DLD1 (cell line): Measurements from ENCODE around the gene SHF.
"Not testable (repeated sequence)": the region's sequence is repeated elsewhere in the genome, so short reads cannot be mapped to it uniquely, and the experiment has no call there.

Source experiments
- in situ Hi-C: cut with HindIII; loops from 2 replicates; pipeline ENCODE4 v1.10.0; 2017; ENCODE audit warnings: low sequenced_read_pairs

SHF gene

GRCh38 chr15:45187894-45188830 is at the start of gene SHF:
Gene SHF, minus strand, starts transcription at chr15:45187966. Its CDS starts 15 bp downstream, at chr15:45187951.
- in situ Hi-C loops: no loop called here

GRCh38 chr15:45236806-45237205 is 49.0 kb upstream of the SHF start:
- in situ Hi-C loops: not testable (repeated sequence)

DNA sequence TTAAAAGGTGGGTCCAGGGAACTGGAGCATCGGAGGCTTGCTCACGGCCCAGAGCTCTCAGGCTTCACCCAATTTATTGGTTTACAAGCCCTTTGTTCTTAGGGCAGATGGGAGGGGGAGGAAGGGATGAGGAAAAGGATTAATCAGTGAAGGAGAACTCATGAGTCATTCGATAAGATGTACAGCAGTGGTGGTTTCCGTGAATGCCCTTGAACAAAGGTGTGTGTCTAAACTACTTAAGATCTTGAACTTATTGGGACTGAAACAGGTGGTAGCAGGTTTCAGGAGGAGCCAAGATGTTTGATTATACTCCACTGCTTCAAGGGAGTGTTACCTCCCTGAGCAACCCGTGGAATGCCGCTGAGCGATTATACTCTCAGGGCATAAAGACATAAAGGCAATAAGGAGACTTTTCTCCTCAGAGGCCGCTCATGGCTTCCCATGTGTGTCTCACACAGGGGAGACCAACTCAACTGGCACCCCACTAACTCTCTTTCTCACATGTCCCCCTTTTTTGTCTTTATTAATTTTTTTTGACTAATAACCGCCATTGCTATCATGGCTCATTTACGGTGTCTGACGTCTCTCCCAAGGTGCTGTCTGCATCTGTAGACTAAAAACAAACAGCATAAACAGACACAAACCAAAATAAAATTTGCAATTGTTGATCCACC is 46.9 kb upstream of the SHF start:
- in situ Hi-C loops: no loop called here

GRCh38 chr15:45231864-45232562 is 44.2 kb upstream of the SHF start:
- in situ Hi-C loops: no loop called here

- in situ Hi-C loops: no loop called here
Observed at GRCh38 chr15:45231132-45231531, 43.4 kb upstream of the SHF start.

DNA sequence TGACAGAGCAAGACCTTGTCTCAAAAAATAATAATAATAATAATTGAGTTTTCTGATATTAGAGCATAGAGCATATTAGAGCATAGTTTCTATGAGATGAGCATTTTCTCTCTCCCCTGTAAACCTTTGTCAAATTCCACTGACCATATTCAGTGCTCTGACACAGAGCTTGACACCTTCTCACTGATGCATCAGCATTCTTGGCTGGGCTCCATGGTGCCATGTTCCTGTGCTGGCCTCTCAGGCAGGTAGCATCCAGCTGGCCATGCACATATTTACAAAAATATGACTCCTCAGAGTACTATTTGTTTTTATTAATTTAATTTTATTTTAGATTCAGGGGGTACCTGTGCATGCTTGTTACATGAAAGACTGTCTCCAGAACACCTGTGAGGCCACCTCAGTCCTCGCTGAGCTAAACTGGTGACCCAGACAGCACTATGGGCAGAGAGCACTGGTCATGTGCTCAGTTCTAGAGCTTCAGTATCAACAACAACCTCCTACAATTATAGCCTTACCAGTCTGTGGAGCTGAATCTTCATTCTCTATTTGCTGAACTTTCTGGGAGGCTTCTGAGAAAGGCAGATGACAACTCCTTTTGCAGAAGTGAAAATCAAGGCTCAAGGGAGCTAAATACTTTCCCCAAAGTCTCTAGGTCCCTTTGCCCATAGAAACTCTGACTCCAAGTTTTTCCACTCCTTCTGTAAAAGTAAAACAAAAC is 42.6 kb upstream of the SHF start:
- in situ Hi-C loops: no loop called here

DNA sequence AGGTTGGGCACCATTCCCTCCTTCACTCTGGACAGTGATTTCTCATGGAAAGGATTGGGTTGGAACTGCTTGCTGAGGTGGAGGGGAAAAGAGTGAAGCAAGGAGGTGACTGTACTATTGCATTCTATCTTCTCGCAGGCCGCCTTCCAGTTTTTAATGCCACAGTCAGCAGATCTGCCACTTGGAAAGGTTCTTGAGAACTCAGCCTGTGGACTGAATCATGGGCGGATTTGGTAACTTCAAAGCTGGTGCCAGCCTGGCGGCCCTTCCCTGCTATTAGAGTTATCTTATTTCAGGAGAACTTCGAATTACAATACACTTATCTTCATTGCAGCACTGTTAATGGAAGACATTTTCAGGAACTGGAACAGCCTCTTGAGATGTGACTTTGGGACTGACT is 41.2 kb upstream of the SHF start:
- in situ Hi-C loops: no loop called here

DNA sequence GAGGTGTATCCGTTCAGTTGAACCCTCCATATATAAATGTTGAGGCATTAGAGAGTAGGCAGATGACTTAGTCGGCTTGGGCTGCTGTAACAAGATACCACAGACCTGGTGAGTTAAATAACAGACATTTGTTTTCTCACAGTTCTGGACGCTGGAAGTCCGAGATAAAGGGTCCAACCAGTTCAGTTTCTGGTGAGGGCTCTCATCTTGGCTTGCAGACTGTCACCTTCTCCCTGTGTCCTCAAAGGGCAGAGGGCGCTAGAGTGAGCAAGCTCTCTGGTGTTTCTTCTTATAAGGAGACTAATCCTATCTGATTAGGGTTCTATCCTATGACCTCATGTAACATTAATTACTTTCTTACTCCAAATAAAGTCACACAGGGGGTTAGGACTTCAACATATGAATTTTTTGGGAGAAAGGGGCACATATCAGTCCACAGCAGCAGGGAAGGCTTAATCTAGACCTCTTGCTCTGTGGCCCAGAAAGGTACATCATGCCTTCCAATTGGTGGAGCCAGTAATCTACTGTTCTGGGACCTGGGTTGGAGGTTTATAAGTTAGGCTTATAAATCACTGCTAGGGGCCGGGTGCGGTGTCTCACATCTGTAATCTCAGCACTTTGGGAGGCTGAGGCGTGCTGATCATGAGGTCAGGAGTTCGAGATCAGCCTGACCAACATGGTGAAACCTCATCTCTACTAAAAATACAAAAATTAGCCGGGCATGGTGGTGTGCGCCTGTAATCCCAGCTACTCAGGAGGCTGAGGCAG is 37.9 kb upstream of the SHF start:
- in situ Hi-C loops: no loop called here

DNA sequence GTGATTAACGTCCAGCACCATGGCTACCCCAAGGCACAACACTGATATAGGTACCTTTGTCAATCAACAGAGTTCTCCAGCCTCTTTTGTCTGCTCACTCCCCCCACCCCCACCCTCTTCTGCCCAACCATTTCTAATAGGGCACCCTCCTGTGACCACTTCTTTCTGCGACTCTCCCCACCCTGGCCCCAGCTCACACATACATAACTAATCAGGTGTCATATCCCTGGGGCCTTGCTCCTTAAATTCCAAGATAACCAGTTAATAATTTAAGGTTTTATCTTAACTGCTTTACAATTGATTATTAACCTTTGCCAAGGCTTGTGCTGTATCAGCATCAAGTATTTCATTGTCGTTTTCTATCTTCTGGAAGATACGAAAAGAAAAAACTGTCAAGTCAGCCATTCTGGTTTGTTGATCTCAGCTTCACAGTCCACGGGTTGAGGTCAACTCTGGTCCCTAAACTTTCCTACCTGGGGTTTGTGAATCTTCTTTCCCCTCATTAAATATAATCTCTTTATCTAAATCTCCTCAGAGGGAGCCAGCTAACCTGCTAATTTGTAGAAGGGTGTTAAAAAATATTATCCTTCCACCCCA is 37.0 kb upstream of the SHF start:
- in situ Hi-C loops: no loop called here

DNA sequence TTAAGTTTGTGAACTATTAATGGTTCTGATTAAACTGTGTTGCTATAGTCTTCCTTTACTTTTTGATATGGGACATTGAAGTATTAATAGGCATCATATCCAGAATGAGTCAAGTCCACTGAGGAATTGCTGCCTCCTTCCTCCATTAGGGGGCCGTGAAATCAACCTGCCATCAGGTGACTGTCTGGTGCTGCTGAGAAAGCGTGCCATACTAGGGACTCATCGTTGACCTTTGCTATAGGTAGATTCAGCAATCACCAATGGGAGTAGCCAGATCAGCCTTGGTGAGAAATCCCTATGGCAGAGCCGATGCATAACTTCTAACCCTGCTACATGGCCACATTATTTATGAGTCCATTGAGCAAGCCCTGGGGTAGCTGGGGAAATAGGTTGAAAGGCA is 34.2 kb upstream of the SHF start:
- in situ Hi-C loops: no loop called here

DNA sequence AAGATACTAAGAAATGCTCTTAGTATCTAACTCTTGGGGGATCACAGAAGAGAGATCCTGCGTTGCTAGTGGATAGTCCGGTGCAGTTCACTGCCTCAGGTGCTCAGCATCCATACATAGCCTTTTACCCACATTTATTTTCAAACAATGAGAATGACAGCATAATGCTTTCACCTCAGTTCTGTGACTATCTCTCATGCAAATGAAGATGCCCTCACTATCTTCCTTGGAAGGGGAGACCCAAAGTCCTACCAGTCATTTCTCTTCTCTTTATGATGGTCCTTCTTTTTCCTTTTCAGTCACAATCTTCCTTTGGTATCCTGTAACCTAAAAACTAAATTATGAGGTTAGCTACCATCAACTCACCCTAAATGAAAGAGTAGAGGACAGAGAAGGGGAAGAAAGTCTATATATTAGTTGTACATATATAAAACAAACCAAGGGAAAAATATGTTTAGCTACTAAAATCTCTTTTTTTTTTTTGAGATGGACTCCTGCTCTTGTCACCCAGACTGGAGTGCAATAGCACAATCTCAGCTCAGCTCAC is 33.4 kb upstream of the SHF start:
- in situ Hi-C loops: no loop called here

DNA sequence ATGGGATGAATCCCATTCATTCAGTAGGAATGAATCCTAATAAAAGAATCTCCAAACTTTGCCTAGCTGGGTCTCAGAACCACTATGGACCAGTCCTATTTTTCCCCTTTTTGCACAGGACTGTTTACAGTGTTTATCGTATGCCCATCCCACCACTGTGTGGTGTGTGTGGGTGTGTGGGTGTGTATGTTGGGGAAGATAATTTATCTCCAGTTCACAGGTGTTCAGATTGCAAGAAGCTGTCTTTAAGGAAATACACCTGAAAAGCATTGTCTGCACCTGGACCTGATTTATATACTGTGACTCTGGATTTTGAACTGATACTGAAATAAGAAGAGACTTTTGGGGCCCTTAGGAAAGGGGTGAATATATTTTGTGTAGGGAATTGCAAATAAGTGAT is 24.7 kb upstream of the SHF start:
- in situ Hi-C loops: no loop called here

DNA sequence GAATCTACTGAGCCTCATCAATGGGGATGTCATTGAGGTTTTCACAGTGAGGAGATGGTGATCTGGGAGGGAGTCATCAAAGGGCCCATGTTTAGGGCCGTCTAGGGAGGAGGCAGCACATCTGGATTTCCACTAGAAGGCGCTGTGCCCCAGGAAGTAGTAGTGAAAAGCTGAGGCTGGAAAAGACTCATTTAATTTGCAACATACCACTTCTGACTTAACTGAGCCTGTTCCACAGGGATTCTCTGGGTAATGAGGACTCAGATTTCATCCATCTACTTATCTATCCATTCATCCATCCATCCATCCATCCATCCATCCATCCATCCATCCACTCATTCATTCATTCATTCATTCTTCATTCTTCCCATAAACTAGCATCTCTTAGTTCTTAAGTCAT is 17.4 kb upstream of the SHF start:
- in situ Hi-C loops: loop anchor here (10.0 kb wide), 1 partner anchor 60 kb away; no protein-coding TSS in a partner anchor

DNA sequence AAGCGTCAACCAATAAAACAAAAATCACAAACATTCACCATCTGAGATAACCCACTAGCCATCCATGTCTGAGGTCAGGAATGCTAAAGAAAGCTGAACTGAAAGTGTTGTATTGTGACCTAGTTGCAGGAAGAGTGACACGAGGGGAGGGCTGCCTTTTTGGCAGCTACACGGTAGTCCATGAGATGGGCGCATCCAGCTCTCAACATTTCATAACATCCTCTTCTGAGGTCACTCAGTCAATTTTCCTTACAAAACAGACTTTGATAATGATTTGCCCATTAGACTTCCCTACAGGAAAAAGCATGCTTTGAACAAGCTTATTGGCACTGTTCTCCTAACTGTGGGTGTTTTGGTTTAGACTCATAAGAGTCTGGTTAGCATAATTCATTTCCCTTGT is 15.4 kb upstream of the SHF start:
- in situ Hi-C loops: loop anchor here (10.0 kb wide), 1 partner anchor 62 kb away; no protein-coding TSS in a partner anchor

DNA sequence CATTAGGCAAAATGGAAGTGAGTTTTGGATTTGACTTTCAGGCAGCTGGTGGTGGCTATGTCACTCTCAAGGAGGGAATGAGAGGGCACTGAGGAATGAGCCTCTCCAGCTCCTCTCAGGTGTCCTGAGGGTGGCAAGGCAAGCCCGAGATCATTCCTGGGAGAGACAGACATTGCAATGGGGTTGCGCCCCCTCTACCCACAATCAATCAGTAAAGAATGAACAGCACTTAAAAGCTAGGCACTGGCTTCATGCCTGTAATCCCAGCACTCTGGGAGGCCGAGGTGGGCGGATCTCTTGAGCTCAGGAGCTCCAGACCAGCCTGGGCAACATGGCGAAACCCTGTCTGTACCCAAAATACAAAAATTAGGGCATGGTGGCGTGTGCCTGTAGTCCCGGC is 14.1 kb upstream of the SHF start:
- in situ Hi-C loops: loop anchor here (10.0 kb wide), 1 partner anchor 63 kb away; no protein-coding TSS in a partner anchor

DNA sequence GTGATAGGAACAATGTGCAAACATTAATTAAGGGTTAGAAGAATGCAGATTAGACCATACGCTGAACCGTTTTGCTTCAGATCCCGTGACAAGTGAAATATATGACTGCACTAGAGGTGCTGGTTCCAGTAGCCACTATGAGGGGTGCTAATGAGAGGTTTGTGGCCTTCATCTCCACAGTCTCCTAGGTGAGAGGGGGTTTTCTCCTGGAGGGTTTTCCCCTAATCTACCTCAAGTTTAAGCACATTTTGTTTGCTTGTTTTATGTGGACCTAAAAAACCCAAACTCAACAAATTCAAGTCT is 13.7 kb upstream of the SHF start:
- in situ Hi-C loops: loop anchor here (10.0 kb wide), 1 partner anchor 63 kb away; no protein-coding TSS in a partner anchor

DNA sequence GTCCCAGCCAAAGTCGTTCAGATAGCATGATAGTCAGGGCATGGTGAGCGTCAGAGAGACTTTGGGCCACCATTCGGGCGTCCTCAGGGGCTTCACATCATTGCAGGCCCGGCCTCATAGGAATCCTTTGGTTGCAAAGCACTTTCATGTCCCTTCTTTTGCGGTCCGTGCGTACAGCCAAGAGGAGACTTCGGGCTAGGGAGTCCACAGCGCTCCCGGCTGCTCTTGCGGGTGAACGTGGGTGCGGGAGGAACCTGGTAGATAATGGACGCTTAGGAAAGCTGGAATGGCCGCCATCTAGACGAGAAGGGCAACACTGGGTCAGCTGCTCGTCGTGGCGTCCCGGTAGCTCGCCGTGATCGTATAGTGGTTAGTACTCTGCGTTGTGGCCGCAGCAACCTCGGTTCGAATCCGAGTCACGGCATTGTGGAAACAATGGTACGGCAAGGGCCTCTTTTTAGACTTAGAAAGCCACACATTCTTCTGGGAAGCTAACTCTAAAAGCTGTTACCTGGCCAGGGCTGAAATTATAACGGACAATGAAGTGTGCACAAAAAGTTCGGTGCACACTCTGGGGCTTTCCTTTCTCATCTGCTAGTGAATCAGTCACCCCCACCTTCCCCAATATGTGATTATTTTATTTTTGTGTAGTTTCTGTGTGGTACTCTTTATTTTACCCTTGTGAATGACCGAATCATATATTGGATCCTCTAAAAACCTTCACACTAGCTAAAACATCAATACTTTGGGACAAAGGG is 13.2 kb upstream of the SHF start:
- in situ Hi-C loops: loop anchor here (10.0 kb wide), 1 partner anchor 64 kb away; no protein-coding TSS in a partner anchor

- in situ Hi-C loops: loop anchor here (10.0 kb wide), 1 partner anchor 65 kb away; no protein-coding TSS in a partner anchor
Observed at GRCh38 chr15:45200001-45200798, 12.4 kb upstream of the SHF start.
